Left renal pelvis (tissue), 4 donors: ENCODE results near the gene C5orf34. TPM values are rescaled to one million over a fixed set of nuclear protein-coding genes. Genes with fewer than 3 reads are reported as not detected.

Source experiments
- polyA plus RNA-seq, 4 donors: library from polyadenylated mRNA; unstranded; fragments of 120-200 nt; gene quantifications; one replicate each; pipeline ENCODE4 v1.2.1, GENCODE V29; 2013; ENCODE audit not compliant: insufficient read length in 4 of 4

C5orf34 gene
- polyA plus RNA-seq, 4 donors: 5.2 to 6.0 (median 5.7) TPM

Other genes starting within 250 kb of the C5orf34 start
- 100 to 1,000 TPM in 3 of 4 donors, 10 to 100 TPM in 1; 68.6 to 135 (median 121) TPM for gene HMGCS1, start 201.7 kb downstream of the C5orf34 start, polyA plus RNA-seq
- 1 to 10 TPM; 2.8 to 5.7 (median 4.0) TPM for gene CCL28, start 102.8 kb downstream of the C5orf34 start, polyA plus RNA-seq
- 10 to 100 TPM; 16.5 to 22.9 (median 20.8) TPM for gene TMEM267, start 31.3 kb downstream of the C5orf34 start, polyA plus RNA-seq
- gene PAIP1, start 41.9 kb upstream of the C5orf34 start, polyA plus RNA-seq: 100 to 1,000 TPM; 118 to 184 (median 151) TPM
- 100 to 1,000 TPM in 3 of 4 donors, 10 to 100 TPM in 1; 71.8 to 143 (median 114) TPM for gene NNT, start 88.0 kb upstream of the C5orf34 start, polyA plus RNA-seq